Neural crest cell (in vitro differentiated cells): ENCODE measurements around the gene SLC38A9. TPM values are rescaled to one million over a fixed set of nuclear protein-coding genes. Genes with fewer than 3 reads are reported as not detected.

Experiments
- DNase-seq: peaks from one replicate; pipeline ENCODE4 v3.0.0; 2021; ENCODE audit warnings: low read depth, mixed read lengths, low spot score
- H3K27ac Mint-ChIP-seq: one replicate; pipeline ENCODE4 v1.8.0; 2021; ENCODE audit warnings: mild to moderate bottlenecking, mixed read lengths; ENCODE audit not compliant: unreplicated experiment
- H3K27me3 Mint-ChIP-seq: 2 replicates; pipeline ENCODE4 v1.8.0; 2021; ENCODE audit warnings: low read depth, mild to moderate bottlenecking, mixed read lengths
- H3K36me3 Mint-ChIP-seq: 2 replicates; pipeline ENCODE4 v1.8.0; 2021; ENCODE audit warnings: low read depth, mild to moderate bottlenecking, mixed read lengths
- H3K4me1 Mint-ChIP-seq: 2 replicates; pipeline ENCODE4 v1.8.0; 2021; ENCODE audit warnings: mixed read lengths
- H3K4me3 Mint-ChIP-seq: one replicate; pipeline ENCODE4 v1.8.0; 2021; ENCODE audit warnings: mild to moderate bottlenecking, mixed read lengths
- H3K9me3 Mint-ChIP-seq: 2 replicates; pipeline ENCODE4 v1.8.0; 2021; ENCODE audit warnings: mixed read lengths
- CTCF ChIP-seq: fragments of 200-600 bp; sonication (generic); conservative IDR thresholded peaks from 2 replicates; pipeline ENCODE4 v1.5.0; 2021; ENCODE audit warnings: antibody characterized with exemption, mild to moderate bottlenecking
- total RNA-seq: library from RNA; stranded (reverse); gene quantifications from 2 replicates; pipeline ENCODE4 v1.2.1, GENCODE V29; 2021

Gene SLC38A9
- total RNA-seq, 1 donor from 2014 or later = 25.3 TPM

GRCh38 chr5:55715519-55716078 is 3.5 kb upstream of the SLC38A9 start:
- Mint-ChIP-seq H3K36me3 (peaks cover 6% of the 10 kb centered on the region), H3K4me3 (no peak overlapping the region), H3K27ac (no peak overlapping the region), H3K27me3 (no peaks in the 10 kb centered on the region), H3K9me3 (peaks cover 8% of the 10 kb centered on the region), H3K4me1 (peaks cover 16% of the 10 kb centered on the region)
- DNase-seq = no peak
- TF ChIP-seq CTCF = no peak

- TF ChIP-seq CTCF = no peak
- Mint-ChIP-seq H3K4me1 (peaks cover 16% of the 10 kb centered on the region), H3K27me3 (no peaks in the 10 kb centered on the region), H3K27ac (no peak overlapping the region), H3K9me3 (peaks cover 8% of the 10 kb centered on the region), H3K36me3 (peaks cover 6% of the 10 kb centered on the region), H3K4me3 (no peak overlapping the region)
- no peak for DNase-seq
Observed at GRCh38 chr5:55714749-55715148, 2.6 kb upstream of the SLC38A9 start.

- TF ChIP-seq CTCF = no peak
- peaks cover 6% of the 10 kb centered on the region for H3K36me3 Mint-ChIP-seq
- H3K4me3 Mint-ChIP-seq = peak overlapping the region; percentile 49
- no peaks in the 10 kb centered on the region for H3K27me3 Mint-ChIP-seq
- no peak for DNase-seq
- peaks cover 8% of the 10 kb centered on the region for H3K9me3 Mint-ChIP-seq
- H3K4me1 Mint-ChIP-seq = peaks cover 16% of the 10 kb centered on the region
- no peak overlapping the region for H3K27ac Mint-ChIP-seq
Observed at GRCh38 chr5:55714339-55714738, 2.2 kb upstream of the SLC38A9 start.

- Mint-ChIP-seq H3K4me3 (peak overlapping the region; percentile 49), H3K36me3 (peaks cover 3% of the 10 kb centered on the region)
Observed at GRCh38 chr5:55713871-55714270, 1.7 kb upstream of the SLC38A9 start.

GRCh38 chr5:55711507-55712022 is 559 bp downstream of the SLC38A9 start:
- Mint-ChIP-seq H3K27ac (peak overlapping the region; percentile 99), H3K36me3 (peaks cover 3% of the 10 kb centered on the region), H3K4me1 (peaks cover 16% of the 10 kb centered on the region), H3K4me3 (peak overlapping the region; percentile 100), H3K27me3 (no peaks in the 10 kb centered on the region), H3K9me3 (peaks cover 3% of the 10 kb centered on the region)
- DNase-seq = no peak
- TF ChIP-seq CTCF = no peak

More at GRCh38 chr5:55713871-55714270, 1.7 kb upstream of the SLC38A9 start:
- Mint-ChIP-seq H3K4me1 (peaks cover 16% of the 10 kb centered on the region), H3K27me3 (no peaks in the 10 kb centered on the region), H3K27ac (no peak overlapping the region), H3K9me3 (peaks cover 6% of the 10 kb centered on the region)
- no peak for DNase-seq
- no peak for TF ChIP-seq CTCF
